Effector CD4-positive, alpha-beta T cell (primary cell): ENCODE results near the gene TUFM.
"Not testable (repeated sequence)": the region's sequence is repeated elsewhere in the genome, so short reads cannot be mapped to it uniquely, and the experiment has no call there.

Source experiments
- DNase-seq: peaks from one replicate; pipeline ENCODE4 v3.0.0-alpha.2; 2020

TUFM gene

GRCh38 chr16:28875134-28876018 lies 29.2 kb upstream of the TUFM start:
- no peak for DNase-seq

- DNase-seq = no peak
Measured at GRCh38 chr16:28874406-28874805, 28.3 kb upstream of the TUFM start.

- peak; percentile 47 for DNase-seq
Measured at GRCh38 chr16:28873543-28874201, 27.5 kb upstream of the TUFM start.

GRCh38 chr16:28872952-28873351 lies 26.8 kb upstream of the TUFM start:
- DNase-seq = no peak

- no peak for DNase-seq
Measured at GRCh38 chr16:28869201-28869600, 23.1 kb upstream of the TUFM start.

GRCh38 chr16:28867646-28868045 lies 21.5 kb upstream of the TUFM start:
- DNase-seq = not testable (repeated sequence)

- DNase-seq = no peak
Measured at GRCh38 chr16:28867241-28867640, 21.1 kb upstream of the TUFM start.

- DNase-seq = no peak
Measured at GRCh38 chr16:28866454-28866804, 20.3 kb upstream of the TUFM start.

- DNase-seq = no peak
Measured at GRCh38 chr16:28865722-28866453, 19.7 kb upstream of the TUFM start.

- no peak for DNase-seq
Measured at GRCh38 chr16:28865001-28865688, 19.0 kb upstream of the TUFM start.

- peak; percentile 33 for DNase-seq
Measured at GRCh38 chr16:28863929-28864793, 18.0 kb upstream of the TUFM start.

- DNase-seq = no peak
Measured at GRCh38 chr16:28859326-28859725, 13.2 kb upstream of the TUFM start.

GRCh38 chr16:28858421-28858820 lies 12.3 kb upstream of the TUFM start:
- no peak for DNase-seq

- no peak for DNase-seq
Measured at GRCh38 chr16:28846933-28847273, 755 bp upstream of the TUFM start.

GRCh38 chr16:28845761-28846079 lies 428 bp downstream of the TUFM start:
- no peak for DNase-seq

GRCh38 chr16:28845293-28845692 lies 855 bp downstream of the TUFM start:
- no peak for DNase-seq

- DNase-seq = no peak
Measured at GRCh38 chr16:28844226-28844885, 1.8 kb downstream of the TUFM start.

GRCh38 chr16:28843766-28844165 lies 2.4 kb downstream of the TUFM start:
- DNase-seq = no peak

GRCh38 chr16:28842696-28843095 lies 3.5 kb downstream of the TUFM start:
- DNase-seq = no peak

- no peak for DNase-seq
Measured at GRCh38 chr16:28839899-28840298, 6.2 kb downstream of the TUFM start.

- no peak for DNase-seq
Measured at GRCh38 chr16:28839004-28839639, 7.0 kb downstream of the TUFM start.
